ENCODE results near the gene ANO6. TPM values are rescaled to one million over a fixed set of nuclear protein-coding genes. Genes with fewer than 3 reads are reported as not detected.

Gene ANO6
- polyA plus RNA-seq, 1 donor (not counting 4 experiments of a cell fraction or from before 2014, with no cell fraction given): 64.3 TPM

DNA sequence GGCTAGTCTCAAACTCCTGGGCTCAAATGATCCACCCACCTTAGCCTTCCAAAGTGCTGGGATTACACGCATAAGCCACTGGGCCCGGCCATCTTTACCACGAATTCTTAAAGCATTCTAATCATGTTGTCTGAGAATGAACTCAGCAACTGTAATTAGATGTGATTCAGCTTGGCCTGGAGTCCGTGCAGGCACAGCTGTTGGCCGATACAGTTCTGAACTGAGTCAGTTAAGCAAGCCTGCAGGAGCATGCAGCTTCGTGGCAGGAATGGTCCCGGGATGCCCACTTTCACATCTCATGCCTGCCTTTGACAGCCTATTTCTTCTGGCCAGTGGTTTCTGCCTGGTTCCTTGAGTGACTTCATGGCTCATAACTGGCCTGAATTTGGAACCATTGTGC lies 194.1 kb downstream of the ANO6 start:
- Histone ChIP-seq H2AFZ (ENCODE audit: control insufficient read depth, low read length) (no peak overlapping the region), H3K27me3 (ENCODE audit: control insufficient read depth, extremely low read depth, insufficient read depth, low read length) (no peaks in the 10 kb centered on the region), H3K4me2 (ENCODE audit: control insufficient read depth, extremely low read depth, insufficient read depth, low read depth, low read length) (no peak overlapping the region), H3K9me1 (ENCODE audit: control insufficient read depth, extremely low read depth, insufficient read depth, low read length) (no peaks in the 10 kb centered on the region), H3K36me3 (ENCODE audit: control insufficient read depth in 2 of 2, extremely low read depth in 1 of 2, insufficient read depth in 2 of 2, low read length in 2 of 2) (peaks cover 10 to 33% of the 10 kb centered on the region in 2 experiments), H3K79me2 (ENCODE audit: control insufficient read depth, insufficient read depth, low read length) (no peaks in the 10 kb centered on the region), H3K9ac (ENCODE audit: control insufficient read depth, extremely low read depth, insufficient read depth, low read length) (no peak overlapping the region), H4K20me1 (ENCODE audit: control insufficient read depth, extremely low read depth, insufficient read depth, low read length) (no peaks in the 10 kb centered on the region), H3K4me3 (ENCODE audit: control insufficient read depth in 2 of 3, extremely low read depth in 1 of 3, insufficient read depth in 2 of 3, low read depth in 1 of 3, low read length in 3 of 3) (no peak overlapping the region), H3K4me1 (ENCODE audit: control insufficient read depth, extremely low read depth, insufficient read depth, low read length) (peaks cover 4% of the 10 kb centered on the region), H3K27ac (ENCODE audit: control insufficient read depth, insufficient read depth, low read length) (no peak overlapping the region), H3K9me3 (ENCODE audit: control insufficient read depth, low read depth, low read length) (no peaks in the 10 kb centered on the region)
- no peak for DNase-seq (ENCODE audit: low read depth, low spot score)
- FAIRE-seq: no peak
- dilution Hi-C loops (cut with MboI; ENCODE audit: extremely low pct_ligation_motif_present, low sequenced_read_pairs): no loop called here
- TF ChIP-seq EZH2 (IDR thresholded peaks at IDR 0.05; ENCODE audit: low read length) (no peak), CTCF (optimal IDR thresholded peaks at IDR 0.05 in 1 of 3, IDR thresholded peaks at IDR 0.05 in 1 of 3, conservative IDR thresholded peaks at IDR 0.05 in 1 of 3; ENCODE audit: extremely low read depth in 1 of 3, insufficient read depth in 2 of 3, low read length in 3 of 3) (no peak)

DNA sequence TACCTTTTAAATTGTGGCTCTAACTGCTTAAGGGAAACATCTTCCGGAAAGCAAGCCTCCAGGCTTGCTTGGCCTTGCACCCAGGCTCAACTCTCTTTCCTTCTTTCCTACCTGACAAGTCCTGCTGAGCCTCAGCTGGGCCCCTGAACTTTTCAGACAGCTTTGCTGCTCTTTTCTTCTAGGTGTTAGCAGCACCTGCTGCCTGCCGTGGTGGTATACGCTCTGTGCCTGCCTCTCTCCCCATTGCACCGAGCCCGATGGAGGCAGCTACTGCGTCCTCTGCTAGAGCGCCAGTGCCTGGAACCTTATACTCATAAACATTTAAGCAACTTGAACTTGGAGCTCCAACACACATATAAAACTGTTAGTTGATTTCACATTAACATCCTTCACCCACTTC lies 195.7 kb downstream of the ANO6 start:
- H3K27me3 ChIP-seq (ENCODE audit: control insufficient read depth, extremely low read depth, insufficient read depth, low read length): no peaks in the 10 kb centered on the region
- H3K9me1 ChIP-seq (ENCODE audit: control insufficient read depth, extremely low read depth, insufficient read depth, low read length): no peaks in the 10 kb centered on the region
- no peak overlapping the region for H3K27ac ChIP-seq (ENCODE audit: control insufficient read depth, insufficient read depth, low read length)
- DNase-seq (ENCODE audit: low read depth, low spot score) (no peak), FAIRE-seq (no peak)
- H2AFZ ChIP-seq (ENCODE audit: control insufficient read depth, low read length): no peak overlapping the region
- H3K36me3 ChIP-seq (ENCODE audit: control insufficient read depth in 2 of 2, extremely low read depth in 1 of 2, insufficient read depth in 2 of 2, low read length in 2 of 2): peaks cover 13 to 37% of the 10 kb centered on the region in 2 experiments
- no peak overlapping the region for H3K4me2 ChIP-seq (ENCODE audit: control insufficient read depth, extremely low read depth, insufficient read depth, low read depth, low read length)
- dilution Hi-C loops (cut with MboI; ENCODE audit: extremely low pct_ligation_motif_present, low sequenced_read_pairs): no loop called here
- no peaks in the 10 kb centered on the region for H3K79me2 ChIP-seq (ENCODE audit: control insufficient read depth, insufficient read depth, low read length)
- TF ChIP-seq EZH2 (IDR thresholded peaks at IDR 0.05; ENCODE audit: low read length): no peak
- TF ChIP-seq CTCF (optimal IDR thresholded peaks at IDR 0.05 in 1 of 3, IDR thresholded peaks at IDR 0.05 in 1 of 3, conservative IDR thresholded peaks at IDR 0.05 in 1 of 3; ENCODE audit: extremely low read depth in 1 of 3, insufficient read depth in 2 of 3, low read length in 3 of 3): no peak
- H3K9ac ChIP-seq (ENCODE audit: control insufficient read depth, extremely low read depth, insufficient read depth, low read length): no peak overlapping the region
- H4K20me1 ChIP-seq (ENCODE audit: control insufficient read depth, extremely low read depth, insufficient read depth, low read length): no peaks in the 10 kb centered on the region
- H3K9me3 ChIP-seq (ENCODE audit: control insufficient read depth, low read depth, low read length): no peaks in the 10 kb centered on the region
- H3K4me3 ChIP-seq (ENCODE audit: control insufficient read depth in 2 of 3, extremely low read depth in 1 of 3, insufficient read depth in 2 of 3, low read depth in 1 of 3, low read length in 3 of 3): no peak overlapping the region
- H3K4me1 ChIP-seq (ENCODE audit: control insufficient read depth, extremely low read depth, insufficient read depth, low read length): peaks cover 9% of the 10 kb centered on the region

Data from keratinocyte (primary cell).